Activated CD8-positive, alpha-beta memory T cell treated with anti-CD3 and anti-CD28 coated beads, Interleukin-2, amount 50 U/mL, for 24 hours (primary cell): Measurements from ENCODE around the gene MEF2D.

Source experiments
- DNase-seq: peaks from one replicate; pipeline ENCODE4 v3.0.0-alpha.2; 2020; ENCODE audit errors: extremely low read depth

The MEF2D gene

DNA sequence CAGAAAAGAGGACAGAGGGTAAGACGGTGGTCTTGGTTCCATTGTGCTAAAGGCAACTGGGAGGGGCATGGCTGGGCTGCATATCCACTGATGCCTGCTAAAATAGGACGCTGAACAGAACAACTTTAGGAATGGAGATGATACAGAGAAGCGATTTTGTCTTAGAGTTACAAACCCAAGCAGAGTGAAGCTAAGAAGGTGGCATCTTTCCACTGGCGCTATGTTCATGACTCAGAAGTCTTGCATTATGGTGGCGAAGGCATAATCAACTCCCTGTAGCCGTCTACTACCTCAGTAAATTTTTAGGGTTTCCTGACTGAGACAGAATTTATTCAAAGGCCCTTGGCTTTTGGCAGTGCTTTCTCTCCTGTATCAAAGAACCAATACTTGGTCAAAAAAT lies 57.3 kb downstream of the MEF2D start:
- DNase-seq: no peak

DNA sequence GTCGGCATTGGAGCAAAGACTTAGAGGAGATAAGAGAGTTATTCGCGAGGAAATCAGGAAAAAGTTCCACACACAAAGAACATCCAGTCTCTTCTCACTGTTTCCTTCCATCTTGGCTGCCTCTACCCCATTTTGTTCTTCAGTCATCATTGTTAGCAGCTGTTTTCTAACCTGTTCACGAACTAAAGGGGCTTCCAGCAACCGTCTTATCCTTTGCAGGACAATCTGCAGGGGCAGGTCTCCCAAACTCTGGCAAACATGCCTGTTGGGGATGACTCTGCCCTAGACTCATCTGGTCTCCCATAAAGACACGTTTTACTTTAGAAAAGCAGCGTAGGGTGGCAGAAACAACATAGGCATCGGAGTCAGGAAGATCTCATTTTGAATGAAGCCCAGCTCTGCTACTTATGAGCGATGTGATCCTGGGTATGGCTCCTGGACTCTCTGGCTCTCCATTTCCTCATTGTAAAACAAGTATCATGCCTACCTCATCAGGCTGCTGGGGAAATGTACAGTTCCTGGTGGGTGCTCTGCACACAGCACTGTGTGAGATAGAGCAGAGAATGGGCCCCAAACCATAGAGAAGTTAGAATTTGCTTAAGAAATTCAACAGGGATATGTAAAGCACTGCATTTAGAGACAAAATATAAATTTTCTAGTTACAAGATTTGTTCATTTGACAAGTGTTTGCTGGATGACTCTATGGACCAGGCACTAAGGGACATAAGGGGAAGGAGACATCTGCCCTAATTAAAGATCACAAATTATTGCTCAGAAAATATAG lies 59.7 kb downstream of the MEF2D start:
- DNase-seq: no peak

DNA sequence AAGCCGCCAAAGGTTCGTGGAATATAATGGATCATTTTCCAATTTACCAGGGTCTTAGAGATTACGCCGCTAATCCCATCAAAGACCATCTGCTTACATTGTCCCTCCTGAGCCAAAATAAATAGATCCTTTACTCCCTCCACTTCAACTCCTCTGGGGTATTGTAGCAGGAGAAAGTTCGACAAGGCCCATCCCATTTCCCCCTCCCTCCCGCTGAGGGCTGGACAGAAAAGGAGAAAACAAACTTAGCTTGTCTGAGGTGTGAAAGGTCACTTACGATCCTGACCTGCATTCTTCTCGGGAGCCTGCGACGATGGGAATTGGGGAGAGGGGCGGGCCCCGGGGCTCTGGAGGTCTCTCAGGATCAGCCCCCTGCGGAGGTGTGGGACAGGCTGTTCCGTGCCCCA lies 60.8 kb downstream of the MEF2D start:
- DNase-seq: no peak

DNA sequence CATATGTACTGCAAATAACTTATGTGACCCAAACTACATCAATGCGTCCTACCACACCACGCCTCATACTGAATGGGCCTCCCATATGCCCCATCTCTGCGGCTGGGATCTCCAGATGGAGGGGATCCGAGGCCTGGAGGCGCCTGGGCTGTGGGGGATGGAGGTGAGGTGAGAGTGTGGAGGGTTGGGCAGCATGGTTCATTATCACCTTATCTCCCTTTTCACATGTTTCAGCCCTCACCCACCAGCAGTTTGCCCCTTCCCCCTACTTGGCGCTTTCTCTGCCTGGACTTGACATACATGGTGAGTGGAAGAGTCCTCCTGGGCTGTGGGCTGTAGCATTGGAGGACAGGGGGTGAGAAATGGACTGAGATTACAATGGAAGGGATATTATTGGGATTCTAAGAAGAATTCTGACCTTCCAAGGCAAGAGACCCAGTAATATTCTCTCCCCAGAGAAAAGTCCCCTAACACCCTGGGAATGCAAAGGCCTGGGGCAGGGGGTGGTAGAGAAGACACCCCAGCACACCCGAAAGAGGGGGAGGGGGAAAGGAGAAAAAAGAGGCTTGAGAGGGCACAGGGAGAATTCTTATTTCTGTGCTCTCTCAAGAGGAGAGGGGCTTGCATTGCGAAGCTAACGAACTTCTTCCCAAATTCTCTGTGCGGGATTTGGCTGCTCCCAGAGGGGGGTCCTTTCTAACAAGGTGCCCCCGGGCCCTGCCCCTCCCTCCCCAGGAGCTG lies 61.4 kb downstream of the MEF2D start:
- no peak for DNase-seq

DNA sequence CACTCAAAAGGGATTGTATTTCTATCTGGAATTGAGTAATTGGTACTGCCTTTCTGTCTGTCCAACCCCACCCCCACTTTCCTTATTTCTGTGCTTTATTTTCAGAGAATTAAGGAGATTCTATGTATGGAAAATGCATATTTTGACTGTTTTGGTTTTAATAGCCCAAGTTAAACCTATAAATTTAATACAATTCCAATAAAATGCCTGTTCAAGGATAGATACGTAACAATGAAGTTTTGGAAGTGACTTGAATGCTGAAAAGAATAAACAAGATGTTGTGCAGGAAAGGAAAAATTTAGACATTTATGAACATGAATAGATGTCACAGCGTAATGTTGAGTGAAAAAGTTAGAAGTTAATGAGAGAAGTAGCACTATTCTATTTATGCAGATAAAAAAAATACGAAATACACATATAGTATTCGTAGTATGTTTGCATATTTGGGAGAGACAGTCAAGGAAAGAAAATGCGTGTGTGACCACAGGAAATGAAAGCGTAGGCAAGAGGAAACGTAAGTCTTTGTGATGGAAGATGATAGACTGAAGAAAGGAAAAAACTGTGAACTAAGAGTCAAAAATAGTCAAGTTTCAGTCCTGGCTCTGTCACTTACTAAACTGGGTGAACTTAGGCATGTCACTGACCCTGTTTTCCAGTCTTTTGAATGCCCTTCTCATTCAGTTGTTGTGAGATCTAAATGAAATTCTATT lies 62.1 kb downstream of the MEF2D start:
- no peak for DNase-seq

DNA sequence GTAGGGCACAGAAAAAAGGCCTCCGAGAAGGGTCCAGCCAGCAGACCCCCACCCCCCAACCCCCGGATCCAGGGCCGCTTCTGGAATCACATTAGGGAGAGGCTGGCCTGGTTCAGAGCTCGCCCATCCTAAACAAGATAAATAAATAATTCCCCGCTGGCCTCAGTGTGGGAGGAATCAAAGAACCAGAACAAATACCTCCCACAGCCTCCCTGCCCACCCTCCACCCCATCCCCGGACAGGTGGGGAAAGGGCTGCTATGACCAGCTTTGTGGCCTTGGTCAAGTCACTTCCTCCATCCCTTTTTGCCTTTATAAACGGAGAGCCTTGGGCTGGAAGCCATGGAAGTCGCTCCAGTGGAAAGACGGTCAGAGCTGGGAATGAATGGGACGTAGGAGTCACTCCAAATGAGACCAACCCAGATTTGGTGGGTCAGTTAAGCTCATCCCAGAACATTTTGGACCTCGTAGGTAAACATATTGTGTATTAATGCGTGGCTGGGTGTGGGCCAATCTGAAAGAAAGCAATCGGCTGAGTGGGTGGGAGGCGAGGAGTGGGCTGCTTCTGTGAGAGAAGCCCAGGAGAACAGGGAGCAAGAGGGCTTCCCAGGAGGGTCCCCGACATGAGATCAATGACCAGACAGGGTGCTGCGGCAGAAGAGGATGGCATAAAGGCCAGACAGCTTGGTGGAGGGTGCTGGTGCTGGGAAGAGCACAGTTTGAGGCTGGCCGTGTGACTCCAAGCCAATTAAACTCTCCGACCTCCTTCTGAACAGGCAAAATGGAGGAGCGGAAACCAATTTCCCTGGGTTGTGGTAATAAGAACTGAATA lies 63.3 kb downstream of the MEF2D start:
- DNase-seq: no peak

DNA sequence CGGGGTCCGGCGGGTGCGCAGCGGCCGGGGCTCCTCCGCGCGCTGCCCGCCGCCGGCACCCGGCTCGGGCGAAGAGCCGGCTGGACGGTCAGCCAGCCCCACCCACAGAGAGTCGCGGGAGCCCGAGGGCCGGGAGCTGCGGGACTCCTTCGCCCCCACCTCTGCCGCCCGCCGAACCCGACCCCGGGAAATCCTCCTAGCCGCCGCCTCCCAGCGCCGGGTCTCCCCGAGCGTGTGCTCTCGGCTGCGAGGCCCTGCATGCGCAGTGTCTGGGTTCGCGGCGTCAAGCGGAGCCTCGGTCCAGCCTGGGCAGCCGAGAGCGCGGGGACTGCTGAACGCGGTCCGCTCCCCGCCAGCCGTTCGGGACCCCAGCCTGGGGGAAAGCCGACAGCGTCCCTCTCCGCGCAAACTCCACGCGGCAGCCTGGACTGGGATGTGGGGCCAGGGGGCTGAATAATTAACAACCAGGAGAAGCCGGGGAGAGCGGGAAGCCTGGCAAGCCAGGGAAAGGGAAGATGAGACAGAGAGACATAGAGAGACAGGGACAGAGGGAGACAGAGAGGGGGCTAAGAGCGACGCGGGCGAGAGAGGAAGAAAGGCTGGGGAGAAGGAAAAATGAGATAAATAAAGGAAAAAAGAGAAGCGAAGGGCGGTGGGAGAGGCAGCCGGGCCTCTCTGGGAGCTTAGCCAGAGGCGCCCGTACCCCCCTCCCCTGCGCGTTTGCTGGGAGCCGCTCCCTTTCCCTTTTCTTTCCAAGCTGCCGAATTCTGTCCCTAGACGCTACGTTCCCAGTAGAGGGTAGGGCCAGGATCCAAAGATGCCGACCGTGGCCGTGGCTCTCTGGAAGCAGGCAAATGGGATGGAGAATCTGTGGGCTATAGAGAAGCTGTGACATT lies 64.2 kb downstream of the MEF2D start:
- DNase-seq: no peak

DNA sequence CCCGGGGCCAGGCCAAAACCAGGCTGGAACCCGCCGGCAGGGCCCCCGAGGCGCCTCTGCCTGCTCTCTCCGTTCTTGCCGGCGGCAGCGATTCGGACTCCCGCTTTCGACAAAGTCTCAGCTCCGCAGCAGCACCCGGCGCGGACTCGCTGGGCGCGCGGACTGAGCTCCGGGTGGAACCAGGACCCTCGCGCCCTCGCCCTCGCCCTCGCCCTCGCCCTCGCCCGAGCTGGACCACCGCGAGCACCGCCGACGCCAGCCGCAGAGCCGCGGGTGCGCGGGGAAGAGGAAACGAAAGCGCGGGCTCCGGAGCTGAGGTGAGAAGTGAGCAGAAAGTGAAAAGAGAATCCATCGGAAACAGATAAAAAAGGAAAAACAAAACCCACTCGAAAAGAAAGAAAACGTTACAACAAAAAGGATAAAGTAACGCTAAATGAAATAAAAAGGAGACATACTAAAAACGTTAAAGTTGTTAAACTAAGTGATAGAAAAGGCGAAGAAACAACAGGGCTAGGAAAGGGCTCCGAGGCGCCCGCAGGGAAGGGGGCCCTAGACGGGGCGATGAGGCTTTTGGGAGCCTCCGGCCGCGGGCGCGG lies 64.9 kb downstream of the MEF2D start:
- no peak for DNase-seq

DNA sequence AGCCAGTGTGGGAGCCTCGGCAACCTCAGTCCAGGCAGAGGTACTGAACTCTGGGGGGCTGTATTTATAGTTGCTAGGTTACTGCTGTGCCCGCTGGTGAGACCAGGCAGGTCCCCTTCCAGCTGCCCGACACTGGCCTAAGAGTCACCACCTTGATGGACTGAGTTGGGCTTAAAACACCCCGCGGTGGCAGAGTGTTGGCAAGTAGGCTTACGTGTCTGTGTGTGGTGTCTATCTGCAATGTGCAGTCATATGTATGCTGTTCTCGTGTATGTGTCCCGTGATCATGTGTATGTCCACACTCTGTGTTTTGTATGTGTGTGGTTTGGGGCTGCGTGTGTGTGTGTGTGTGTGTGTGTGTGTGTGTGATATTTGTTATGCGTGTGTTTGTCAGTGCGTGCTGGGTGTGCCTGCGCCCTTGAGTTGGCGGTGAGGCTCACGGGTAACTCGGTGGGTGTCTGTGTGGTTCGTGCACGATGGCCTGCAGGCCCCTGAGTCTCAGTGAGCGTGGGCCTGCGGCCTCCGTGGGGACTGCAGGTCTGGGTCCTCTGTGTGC lies 65.5 kb downstream of the MEF2D start:
- DNase-seq: no peak

DNA sequence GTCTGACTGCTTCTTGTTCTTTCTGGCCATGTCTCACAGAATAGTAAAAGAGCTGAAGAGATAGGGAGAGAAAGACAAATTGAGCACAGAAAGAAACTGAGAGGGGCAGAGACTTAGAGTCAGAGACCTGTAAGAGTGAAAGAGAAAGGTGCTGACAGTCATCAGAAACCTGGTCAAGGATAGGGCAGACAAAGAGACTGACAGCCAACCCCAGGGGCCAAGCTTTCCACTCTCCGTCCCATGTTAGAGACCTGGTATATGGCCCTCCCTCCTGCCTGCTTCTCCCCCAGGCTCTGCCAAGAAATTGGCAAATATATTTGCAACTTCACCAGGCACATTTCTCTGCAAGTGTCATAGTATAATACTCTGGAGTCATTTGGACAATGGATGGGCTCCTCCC lies 67.0 kb downstream of the MEF2D start:
- no peak for DNase-seq

DNA sequence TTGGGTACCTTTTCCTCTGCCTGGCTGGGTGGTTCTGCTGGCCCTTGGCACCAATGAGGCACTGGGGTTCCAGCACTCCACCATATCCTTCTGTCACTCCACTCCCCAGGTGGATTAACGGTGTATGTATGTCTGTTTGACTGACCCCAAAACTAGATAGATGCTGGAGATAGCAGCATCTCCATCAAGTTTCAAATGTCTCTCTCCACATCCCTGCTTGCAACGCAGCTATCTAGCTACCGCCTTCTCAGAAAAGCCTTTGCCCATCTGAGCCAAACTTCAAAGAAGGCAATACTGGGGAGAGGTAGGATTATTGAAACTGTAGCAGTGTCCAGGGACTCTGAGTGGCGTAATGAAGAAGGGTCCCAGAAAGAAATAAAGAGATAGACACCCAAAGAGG lies 67.5 kb downstream of the MEF2D start:
- no peak for DNase-seq

DNA sequence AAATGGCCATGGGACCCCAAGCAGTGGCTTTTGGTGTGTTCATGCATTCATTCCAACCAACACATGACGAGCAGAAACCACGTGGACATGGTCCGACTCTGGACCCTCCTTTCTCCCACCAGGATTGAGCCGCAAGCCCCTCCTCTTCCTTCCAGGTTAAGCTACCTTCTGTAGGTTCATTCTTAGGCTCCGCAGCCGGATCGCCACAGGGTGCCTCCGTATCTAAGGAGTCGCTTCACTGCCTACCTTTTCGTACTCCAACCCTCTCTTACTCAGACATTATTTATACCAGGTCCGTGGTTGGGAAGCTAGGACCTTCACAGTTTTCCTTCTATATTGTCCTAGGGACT lies 67.9 kb downstream of the MEF2D start:
- no peak for DNase-seq

DNA sequence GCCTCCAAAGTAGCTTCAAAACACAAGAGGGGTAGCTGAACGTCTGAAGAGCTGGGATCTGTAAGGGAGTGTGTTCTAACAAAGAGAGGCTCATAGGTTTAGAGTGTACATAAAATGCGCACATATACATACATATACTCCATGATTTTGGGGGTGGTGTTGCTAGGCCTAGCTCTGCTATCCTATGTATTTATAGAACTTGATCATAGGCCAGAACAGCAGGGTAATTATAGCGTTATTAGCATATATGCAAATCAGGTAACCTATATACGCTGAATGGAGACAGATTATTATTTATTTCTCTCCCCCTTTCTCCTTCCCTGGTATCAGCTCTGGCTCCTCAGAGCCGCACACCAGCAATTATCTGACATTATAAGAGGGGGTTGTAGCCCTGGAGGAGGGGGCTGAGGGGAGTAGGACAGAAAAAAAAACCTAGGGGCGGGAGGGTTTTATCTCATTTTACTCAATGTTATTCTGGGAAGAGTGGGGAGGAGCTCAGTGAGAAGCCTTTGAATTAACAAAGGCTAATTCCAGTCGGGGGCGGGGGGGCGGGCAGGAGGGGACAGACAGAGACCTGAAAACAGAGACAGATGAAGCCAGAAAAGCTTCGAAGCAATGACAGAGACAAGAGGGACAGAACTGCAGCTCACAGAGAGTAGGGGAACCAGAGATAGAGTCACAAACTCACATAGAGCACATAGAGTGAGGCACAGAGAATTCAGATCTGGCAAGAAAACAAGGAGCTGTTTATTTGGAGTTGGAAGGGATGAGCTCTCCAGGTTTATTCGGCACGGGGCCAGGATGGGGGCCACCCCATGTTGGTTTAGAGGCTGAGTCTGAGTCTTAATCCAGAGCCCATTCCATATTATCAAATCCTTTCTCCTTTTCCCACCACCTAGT lies 68.6 kb downstream of the MEF2D start:
- DNase-seq: no peak

DNA sequence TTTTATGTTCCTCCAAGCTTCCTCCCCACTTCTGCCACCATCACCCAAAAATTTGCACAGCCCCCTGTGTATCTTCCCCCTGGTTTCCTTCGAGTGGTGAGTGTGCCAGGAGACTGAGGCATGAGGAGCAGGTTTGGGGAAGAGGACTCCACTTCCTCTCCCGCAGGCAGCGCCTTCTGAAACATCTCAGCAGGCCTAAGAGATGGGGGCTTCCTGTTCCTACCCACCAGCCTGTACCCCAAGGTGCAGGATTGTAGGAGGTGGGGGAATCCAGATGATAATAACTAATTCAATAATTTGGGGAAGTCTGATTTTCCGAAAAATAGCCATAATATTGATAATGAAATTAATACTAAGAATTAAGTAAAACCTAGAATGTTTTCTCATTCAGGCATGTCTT lies 69.2 kb downstream of the MEF2D start:
- DNase-seq: no peak

DNA sequence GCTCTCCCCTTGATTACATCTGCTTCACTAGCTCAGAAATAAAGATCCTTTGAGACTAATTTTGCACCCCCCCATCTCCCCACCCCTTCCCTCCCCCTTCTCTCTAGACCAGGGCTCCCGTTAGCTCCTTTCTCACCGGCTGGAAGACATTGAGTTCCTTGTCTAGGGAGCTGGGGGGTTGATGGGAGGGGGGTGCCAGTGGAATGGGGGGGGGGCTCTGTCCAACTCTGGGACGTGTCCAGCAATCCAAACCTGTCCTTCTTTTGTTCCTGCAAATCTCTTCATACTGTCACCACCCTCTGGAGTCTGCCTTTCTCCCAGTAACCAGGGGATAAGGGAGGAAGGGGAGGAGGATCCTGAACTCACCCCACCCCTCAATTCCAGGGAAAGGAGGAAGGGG lies 69.7 kb downstream of the MEF2D start:
- DNase-seq: no peak

DNA sequence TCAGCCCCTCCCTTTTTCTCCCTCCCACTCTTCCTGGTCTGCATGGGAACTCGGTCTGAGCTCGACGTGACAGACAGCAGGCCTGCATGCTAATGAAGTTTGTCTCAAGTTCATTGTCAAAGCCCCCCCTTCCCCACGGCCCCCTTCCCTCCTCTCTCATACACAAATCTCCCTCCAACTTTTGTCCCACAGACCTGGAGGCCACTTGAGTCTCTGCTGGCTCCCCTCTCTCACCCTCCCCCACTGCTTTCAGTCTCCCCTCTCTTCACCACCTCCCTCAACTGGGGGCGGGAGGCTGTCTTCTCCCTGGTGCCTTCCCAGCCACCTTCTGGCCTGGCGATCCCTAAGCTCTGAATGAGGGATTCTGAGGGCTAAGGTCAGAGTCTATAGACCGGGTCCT lies 70.3 kb downstream of the MEF2D start:
- DNase-seq: no peak

DNA sequence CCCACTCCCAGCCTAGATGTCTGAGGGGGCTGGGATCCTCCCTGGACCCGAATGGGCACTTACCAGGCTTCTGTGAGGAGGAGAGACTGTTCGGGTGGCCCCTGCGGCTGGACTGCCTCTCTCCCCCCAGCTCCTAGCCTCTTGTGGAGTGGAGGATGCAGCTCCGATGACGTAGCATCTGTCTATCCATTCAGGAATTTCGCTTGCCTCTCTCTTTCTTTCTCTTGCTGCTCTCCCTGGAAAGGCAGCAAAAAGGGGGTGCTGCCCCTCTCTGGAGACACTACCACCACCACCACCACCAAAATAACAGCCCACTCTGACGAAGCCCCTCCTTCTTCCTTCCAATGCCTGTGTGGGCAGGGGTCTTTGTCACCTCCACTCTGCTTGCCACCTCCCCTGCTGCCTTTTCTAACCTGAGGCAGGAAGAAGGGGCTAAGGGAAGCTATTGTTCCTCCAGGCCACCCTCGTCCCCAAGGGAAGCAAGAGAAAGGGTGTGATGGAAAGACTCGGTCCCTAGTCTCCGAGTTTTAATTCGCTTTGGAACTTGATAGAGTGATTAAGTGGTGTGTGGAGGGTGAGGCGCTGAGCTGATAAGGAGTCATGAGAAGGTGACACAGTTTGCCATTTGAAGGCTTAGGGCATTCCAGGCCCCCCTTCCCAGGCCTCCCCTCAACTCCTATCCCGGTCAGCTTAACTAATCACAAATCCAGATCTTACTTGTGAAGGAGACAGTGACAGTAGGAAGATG lies 71.1 kb downstream of the MEF2D start:
- no peak for DNase-seq

DNA sequence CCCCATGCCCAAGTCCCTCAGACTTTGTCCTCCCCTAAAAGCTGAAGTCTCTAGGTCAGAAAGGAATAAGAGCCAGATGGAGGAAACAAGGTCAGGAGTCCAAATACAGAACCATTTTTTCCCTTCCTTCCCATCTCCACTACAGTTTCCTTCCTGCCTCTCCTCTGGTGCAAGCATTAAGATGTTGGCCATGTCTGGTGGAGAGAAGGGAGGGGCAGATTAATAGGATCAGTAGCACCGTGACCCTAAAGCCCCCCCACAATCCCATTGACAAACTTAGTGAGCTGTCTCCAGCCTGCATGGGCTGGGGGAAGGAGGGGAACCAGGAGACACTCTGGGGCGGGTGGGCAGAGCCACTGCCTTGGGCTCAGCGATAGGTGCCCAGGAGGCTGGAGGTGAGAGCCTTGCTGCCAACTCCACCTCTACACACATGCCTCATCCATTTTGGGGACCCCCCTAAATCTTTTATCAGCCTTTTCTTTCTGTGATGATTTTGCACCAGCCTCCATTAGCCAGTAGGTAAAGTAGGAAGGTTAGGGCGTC lies 71.8 kb downstream of the MEF2D start:
- DNase-seq: no peak
